AG09319 (cell line): ENCODE measurements around the gene ADIPOR1.
"Not testable (repeated sequence)": the region's sequence is repeated elsewhere in the genome, so short reads cannot be mapped to it uniquely, and the experiment has no call there.

Experiments used
- DNase-seq: peaks from one replicate; pipeline ENCODE4 v3.0.0-alpha.2; 2010; ENCODE audit warnings: low read depth; ENCODE audit errors: extremely low read depth
- TF ChIP-seq, protein P1 (sequence below): IDR thresholded peaks from 2 replicates; pipeline ENCODE4 v1.5.1; 2011; ENCODE audit warnings: low read depth, mild to moderate bottlenecking, inconsistent platforms, low read length, moderate library complexity

Gene ADIPOR1

DNA sequence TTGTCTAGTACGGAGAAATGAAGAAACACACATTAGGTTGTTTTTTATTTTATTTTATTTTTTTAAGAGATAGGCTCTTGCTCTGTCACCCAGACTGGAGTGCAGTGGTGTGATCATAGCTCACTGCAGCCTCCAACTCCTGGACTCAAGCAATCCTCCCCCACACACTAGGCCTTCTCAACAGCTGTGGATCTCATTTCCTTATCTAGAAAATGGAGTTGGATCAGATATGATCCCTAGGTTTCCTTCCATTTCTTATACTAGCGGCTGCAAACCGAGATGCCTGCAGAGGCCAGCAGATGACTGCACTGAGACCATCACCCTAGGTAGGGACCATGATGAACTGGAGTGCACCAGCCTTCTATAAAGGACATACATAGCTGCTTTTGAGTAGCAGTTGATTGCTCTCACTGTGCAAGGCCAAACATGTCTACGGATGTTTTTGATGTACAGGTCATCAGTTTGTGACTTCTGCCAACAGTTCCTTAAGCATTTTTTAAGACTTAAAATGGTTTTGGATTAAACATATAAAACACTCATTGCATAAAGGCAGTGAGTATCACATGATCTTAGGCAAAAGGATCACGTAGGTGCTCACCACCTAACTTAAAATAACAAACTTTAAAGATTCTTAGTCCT lies 19.7 kb downstream of the ADIPOR1 start:
- no peak for DNase-seq
- TF ChIP-seq, protein P1, sequence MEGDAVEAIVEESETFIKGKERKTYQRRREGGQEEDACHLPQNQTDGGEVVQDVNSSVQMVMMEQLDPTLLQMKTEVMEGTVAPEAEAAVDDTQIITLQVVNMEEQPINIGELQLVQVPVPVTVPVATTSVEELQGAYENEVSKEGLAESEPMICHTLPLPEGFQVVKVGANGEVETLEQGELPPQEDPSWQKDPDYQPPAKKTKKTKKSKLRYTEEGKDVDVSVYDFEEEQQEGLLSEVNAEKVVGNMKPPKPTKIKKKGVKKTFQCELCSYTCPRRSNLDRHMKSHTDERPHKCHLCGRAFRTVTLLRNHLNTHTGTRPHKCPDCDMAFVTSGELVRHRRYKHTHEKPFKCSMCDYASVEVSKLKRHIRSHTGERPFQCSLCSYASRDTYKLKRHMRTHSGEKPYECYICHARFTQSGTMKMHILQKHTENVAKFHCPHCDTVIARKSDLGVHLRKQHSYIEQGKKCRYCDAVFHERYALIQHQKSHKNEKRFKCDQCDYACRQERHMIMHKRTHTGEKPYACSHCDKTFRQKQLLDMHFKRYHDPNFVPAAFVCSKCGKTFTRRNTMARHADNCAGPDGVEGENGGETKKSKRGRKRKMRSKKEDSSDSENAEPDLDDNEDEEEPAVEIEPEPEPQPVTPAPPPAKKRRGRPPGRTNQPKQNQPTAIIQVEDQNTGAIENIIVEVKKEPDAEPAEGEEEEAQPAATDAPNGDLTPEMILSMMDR, result no peak

DNA sequence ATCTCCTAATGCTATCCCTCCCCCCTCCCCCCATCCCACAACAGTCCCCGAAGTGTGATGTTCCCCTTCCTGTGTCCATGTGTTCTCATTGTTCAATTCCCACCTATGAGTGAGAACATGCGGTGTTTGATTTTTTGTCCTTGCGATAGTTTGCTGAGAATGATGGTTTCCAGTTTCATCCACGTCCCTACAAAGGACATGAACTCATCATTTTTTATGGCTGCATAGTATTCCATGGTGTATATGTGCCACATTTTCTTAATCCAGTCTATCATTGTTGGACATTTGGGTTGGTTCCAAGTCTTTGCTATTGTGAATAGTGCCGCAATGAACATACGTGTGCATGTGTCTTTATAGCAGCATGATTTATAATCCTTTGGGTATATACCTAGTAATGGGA lies 21.7 kb downstream of the ADIPOR1 start:
- DNase-seq, result not testable (repeated sequence)

DNA sequence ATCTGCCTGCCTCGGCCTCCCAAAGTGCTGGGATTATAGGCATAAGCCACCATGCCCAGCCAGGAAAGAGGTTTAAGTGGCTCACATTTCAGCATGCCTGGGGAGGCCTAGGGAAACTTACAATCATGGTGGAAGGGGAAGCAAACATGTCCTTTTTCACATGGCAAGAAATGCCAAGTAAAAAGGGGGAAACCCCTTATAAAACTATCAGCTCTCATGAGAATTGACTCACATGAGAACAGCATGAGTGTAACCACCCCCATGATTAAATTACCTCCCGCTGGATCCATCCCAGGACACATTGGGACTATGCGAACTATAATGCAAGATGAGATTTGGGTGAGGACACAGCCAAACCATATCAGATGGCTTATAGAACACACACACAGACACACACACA lies 22.3 kb downstream of the ADIPOR1 start:
- TF ChIP-seq, protein P1, result no peak
- no peak for DNase-seq

DNA sequence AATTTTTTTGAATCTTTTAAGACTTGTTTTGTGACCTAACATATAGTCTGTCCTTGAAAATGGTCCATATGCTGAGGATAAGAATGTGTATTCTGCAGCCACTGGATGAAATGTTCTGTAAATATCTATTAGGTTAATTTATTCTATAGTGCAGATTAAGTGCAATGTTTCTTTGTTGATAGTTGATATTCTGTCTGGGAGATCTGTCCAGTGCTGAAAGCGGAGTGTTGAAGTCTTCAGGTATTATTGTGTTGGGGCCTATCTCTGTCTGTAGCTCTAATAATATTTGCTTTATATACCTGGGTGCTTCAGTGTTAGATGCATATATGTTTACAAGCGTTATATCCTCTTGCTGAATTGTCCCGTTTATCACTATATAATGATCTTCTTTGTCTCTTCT lies 23.4 kb downstream of the ADIPOR1 start:
- TF ChIP-seq, protein P1, result no peak
- DNase-seq, result no peak

DNA sequence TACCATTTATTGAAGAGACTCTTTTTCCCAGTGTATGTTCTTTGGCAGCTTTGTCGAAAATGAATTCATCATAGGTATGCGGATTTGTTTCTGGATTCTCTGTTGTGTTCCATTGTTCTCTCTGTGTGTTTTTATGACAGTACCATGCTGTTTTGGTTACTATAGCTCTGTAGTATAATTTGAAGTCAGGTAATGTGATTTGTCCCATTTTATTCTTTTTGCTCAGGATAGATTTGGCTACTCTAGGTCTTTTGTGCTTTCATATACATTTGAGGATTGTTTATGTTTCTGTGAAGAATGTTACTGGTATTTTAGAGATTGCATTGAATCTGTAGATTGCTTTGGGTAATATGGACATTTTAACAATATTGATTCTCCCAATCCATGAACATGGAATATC lies 25.6 kb downstream of the ADIPOR1 start:
- TF ChIP-seq, protein P1, result no peak
- no peak for DNase-seq

DNA sequence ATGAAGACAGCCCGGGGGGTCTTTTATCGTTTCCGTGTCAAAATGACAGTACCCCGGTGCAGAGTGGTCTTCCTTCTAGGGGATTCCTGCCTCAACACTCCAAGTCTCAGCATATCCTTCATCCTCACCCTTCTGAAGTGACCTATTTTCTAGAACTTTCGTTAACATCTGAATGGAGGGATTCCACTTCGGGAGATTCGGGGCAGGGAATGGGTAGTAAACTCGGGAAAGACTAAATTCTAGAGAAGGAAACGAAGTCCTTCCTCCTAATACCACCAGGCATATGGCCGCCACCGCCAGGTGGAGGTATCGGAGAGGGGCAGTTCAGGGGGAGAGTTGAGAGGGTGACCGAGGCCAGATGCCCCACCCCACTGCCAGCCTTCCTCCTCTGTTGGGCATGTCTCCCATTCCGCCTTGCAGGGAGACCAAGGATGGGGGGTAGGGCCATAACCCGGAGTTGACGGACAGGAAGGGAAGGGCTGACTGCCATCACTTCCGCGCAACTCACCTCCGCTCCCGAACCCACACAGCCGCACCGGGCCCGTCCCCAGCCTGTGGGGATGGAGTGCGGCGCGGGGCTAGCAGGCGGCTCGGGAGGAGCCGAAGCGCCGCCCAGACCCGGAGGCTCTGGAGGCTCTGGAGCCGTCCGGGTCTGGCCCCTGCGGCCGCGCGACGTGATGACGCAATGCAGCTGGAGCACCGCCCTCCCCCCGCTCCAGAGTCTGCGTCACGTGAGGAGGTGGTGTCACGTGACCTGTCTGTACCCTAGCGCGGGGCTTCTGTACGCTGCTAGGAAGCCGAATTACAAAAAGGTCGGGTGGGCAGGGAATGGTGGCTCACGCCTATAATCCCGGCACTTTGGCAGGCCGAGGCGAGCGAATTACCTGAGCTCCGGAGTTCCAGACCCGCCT lies 31.3 kb downstream of the ADIPOR1 start, which contains the start of gene KLHL12:
Gene KLHL12 (minus strand): TSS at position 654 of the 911 bp plus-strand sequence. CDS start 2,072 bp downstream, outside the sequence.
- DNase-seq, result peak; percentile 89
- TF ChIP-seq, protein P1, result peak; percentile 55

DNA sequence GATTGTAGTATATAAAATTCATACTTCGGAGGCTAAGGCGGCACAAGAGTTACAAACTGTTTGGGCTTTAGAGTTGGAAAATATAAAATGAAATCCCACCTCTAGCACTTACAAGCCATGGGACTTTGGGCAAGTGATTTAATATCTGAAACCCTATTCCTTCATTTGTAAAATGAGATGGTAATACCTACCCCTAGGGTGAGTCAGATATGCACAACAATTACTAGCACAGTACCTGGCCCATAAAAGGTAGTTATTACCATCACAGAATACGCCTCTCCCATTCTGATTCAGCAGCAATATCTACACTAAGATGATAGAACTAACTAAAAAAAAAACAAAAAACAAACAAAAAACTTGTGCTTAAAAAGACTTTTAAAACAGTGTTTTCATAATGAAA lies 34.6 kb downstream of the ADIPOR1 start:
- TF ChIP-seq, protein P1, result no peak
- no peak for DNase-seq
